GM12865 (cell line): ENCODE data around the gene ATP2B3.

Source experiments
- DNase-seq: peaks from one replicate; pipeline ENCODE4 v3.0.0; 2010; ENCODE audit warnings: low read depth
- H3K4me3 ChIP-seq: 2 replicates; pipeline ENCODE4 v1.5.1; 2011; ENCODE audit warnings: mild to moderate bottlenecking, low read depth, low read length, control low read depth
- TF ChIP-seq, protein P1 (sequence below): IDR thresholded peaks from 2 replicates; pipeline ENCODE4 v1.5.1; 2011; ENCODE audit warnings: low read length, control low read depth, low read depth, inconsistent platforms; ENCODE audit not compliant: insufficient read depth; ENCODE audit errors: missing control alignments

Gene ATP2B3

DNA sequence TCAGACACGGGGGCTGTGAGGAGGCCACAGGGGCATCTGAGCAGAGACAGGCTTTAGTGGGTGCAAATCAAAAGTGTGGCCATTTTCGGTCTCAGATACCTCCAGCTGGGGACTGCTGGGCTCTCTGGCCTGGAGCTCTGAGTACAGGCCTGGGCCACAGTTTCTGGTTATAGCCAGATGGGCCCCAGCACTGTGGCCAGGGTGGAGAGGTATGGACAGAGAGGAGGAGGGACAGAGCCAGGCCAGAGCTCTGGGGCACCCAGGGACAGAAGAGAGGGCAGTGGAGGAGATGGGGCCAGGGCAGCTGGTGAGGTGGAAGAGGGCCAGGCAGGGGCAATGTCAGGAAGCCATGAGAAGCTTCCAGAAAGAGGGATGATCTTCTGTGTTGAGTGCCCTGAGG, 61.4 kb downstream of the ATP2B3 start:
- TF ChIP-seq, protein P1, sequence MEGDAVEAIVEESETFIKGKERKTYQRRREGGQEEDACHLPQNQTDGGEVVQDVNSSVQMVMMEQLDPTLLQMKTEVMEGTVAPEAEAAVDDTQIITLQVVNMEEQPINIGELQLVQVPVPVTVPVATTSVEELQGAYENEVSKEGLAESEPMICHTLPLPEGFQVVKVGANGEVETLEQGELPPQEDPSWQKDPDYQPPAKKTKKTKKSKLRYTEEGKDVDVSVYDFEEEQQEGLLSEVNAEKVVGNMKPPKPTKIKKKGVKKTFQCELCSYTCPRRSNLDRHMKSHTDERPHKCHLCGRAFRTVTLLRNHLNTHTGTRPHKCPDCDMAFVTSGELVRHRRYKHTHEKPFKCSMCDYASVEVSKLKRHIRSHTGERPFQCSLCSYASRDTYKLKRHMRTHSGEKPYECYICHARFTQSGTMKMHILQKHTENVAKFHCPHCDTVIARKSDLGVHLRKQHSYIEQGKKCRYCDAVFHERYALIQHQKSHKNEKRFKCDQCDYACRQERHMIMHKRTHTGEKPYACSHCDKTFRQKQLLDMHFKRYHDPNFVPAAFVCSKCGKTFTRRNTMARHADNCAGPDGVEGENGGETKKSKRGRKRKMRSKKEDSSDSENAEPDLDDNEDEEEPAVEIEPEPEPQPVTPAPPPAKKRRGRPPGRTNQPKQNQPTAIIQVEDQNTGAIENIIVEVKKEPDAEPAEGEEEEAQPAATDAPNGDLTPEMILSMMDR: no peak
- no peak overlapping the region for H3K4me3 ChIP-seq
- no peak for DNase-seq

DNA sequence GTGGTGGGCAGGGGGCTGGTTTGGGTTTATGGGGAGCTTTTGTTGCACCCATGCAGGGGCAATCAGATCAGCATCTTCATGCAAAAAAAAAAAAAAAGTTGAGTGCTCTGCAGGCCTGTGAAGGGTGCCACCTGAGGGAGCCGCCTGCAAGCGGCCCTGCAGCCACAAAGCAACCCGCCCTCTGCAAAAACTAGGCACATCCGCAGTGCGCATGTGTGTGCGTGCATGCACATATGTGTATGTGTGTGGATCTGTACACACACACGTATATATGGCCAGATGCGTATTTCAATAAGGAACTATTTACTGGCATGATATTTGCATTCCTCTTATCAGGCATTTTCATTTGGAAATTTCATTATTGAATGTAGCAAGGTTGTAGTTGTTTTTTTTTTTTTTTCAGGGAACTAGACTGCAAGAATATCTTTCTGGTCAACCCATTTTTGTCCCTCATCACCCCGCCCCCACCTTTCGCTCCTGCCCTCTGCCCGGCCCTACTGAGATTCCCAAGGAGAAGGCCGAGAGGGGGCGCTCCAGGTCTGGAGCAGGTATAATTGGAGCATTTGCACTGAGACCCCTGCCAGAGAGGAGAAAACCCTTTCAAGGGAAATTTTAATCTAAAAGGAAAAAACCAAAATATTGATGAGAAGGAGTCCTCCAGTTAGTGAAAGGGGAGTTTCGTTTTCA, 63.4 kb downstream of the ATP2B3 start:
- no peak overlapping the region for H3K4me3 ChIP-seq
- DNase-seq: no peak
- TF ChIP-seq, protein P1: no peak

DNA sequence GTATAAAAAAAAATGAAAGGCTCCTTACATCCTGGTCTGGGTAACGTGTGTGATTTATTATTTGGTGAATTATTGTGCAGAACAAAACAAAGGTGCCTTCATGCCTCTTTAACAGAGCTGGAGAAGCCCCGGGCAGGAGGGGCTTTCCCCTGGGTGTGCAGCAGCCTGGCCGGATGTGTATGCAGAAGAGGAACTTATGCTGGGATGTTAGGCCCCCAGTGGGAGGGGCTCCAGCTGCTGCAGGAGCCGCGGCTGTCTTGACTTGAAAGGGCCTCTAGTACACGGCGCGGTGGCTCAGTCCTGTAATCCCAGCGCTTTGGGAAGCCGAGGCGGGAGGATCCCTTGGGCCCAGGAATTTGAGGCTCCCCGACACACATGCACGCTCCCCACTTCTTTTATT, 65.5 kb downstream of the ATP2B3 start:
- DNase-seq: peak; percentile 80

GRCh38 chrX:153583433-153583832, 66.0 kb downstream of the ATP2B3 start:
- TF ChIP-seq, protein P1: no peak
- H3K4me3 ChIP-seq: no peak overlapping the region
- DNase-seq: no peak

More for the DNA sequence above, 65.5 kb downstream of the ATP2B3 start:
- H3K4me3 ChIP-seq: no peak overlapping the region
- TF ChIP-seq, protein P1: no peak

DNA sequence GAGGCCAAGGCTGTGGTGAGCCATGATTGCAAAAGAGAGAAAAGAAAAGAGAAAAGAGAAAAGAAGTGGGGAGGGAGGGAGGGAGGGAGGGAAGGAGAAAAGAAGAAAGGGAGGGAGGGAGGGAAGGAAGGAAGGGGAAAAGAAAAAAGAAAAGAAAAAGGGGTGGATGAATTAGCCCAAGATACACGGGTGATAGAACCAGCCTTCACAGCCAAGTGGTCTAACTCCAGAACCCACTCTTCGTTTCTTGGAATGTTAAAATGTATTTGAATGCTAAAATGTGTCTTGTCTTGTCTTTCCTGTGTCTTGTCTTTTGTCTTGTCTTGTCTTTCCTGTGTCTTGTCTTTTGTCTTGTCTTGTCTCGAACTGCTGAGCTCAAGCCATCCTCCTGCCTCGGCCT, 68.4 kb downstream of the ATP2B3 start:
- no peak for DNase-seq
- no peak overlapping the region for H3K4me3 ChIP-seq
- TF ChIP-seq, protein P1: no peak

GRCh38 chrX:153587342-153587741, 69.9 kb downstream of the ATP2B3 start:
- TF ChIP-seq, protein P1: no peak
- DNase-seq: no peak
- H3K4me3 ChIP-seq: no peak overlapping the region
